ENCODE results near the gene CDH10.

The CDH10 gene

GRCh38 chr5:24475101-24475500 is 169.7 kb downstream of the CDH10 start:
- DNase-seq = no peak

- DNase-seq = no peak
Measured at GRCh38 chr5:24474685-24475084, 170.1 kb downstream of the CDH10 start.

GRCh38 chr5:24472518-24472917 is 172.3 kb downstream of the CDH10 start:
- no peak for DNase-seq

GRCh38 chr5:24444414-24444813 is 200.4 kb downstream of the CDH10 start:
- no peak for DNase-seq

- DNase-seq = no peak
Measured at GRCh38 chr5:24439465-24439864, 205.3 kb downstream of the CDH10 start.
